ENCODE measurements around the gene CFAP77.

- no peak for TF ChIP-seq POLR2A (IDR thresholded peaks at IDR 0.05; ENCODE audit: extremely low read depth, insufficient read length)
- no peak for TF ChIP-seq CTCF (IDR thresholded peaks at IDR 0.05; ENCODE audit: low read depth, low read length)
- no peak for TF ChIP-seq MYC (IDR thresholded peaks at IDR 0.05; ENCODE audit: low read depth, low read length)
- TF ChIP-seq MAX (IDR thresholded peaks at IDR 0.05; ENCODE audit: low read depth, low read length): no peak
Observed at GRCh38 chr9:132577119-132577518, 167.1 kb downstream of the CFAP77 start.

Data from NB4 (cell line).